Activated CD4-positive, alpha-beta T cell treated with anti-CD3 and anti-CD28 coated beads, Interleukin-10, Interleukin-2, amounts not matched to agents 100 ng/mL and 50 ng/mL, durations not matched to agents 16 hours and 8 hours (primary cell): Measurements from ENCODE around the gene ADAM11.
"Not testable (repeated sequence)": the region's sequence is repeated elsewhere in the genome, so short reads cannot be mapped to it uniquely, and the experiment has no call there.

Experiments used
- DNase-seq: peaks from one replicate; pipeline ENCODE4 v3.0.0-alpha.2; 2020

The ADAM11 gene

GRCh38 chr17:44796731-44797130 is 37.9 kb downstream of the ADAM11 start:
- no peak for DNase-seq

- no peak for DNase-seq
Observed at GRCh38 chr17:44797802-44798201, 39.0 kb downstream of the ADAM11 start.

- DNase-seq: no peak
Observed at GRCh38 chr17:44798356-44798755, 39.6 kb downstream of the ADAM11 start.

- no peak for DNase-seq
Observed at GRCh38 chr17:44801880-44802279, 43.1 kb downstream of the ADAM11 start.

GRCh38 chr17:44804302-44805089 is 45.7 kb downstream of the ADAM11 start:
- DNase-seq: no peak

- no peak for DNase-seq
Observed at GRCh38 chr17:44807093-44807816, 48.5 kb downstream of the ADAM11 start.

- DNase-seq: no peak
Observed at GRCh38 chr17:44807817-44808155, 49.0 kb downstream of the ADAM11 start.

- no peak for DNase-seq
Observed at GRCh38 chr17:44808156-44808555, 49.4 kb downstream of the ADAM11 start.

GRCh38 chr17:44808656-44809388 is 50.0 kb downstream of the ADAM11 start:
- not testable (repeated sequence) for DNase-seq

- DNase-seq: no peak
Observed at GRCh38 chr17:44812263-44812662, 53.5 kb downstream of the ADAM11 start.

- DNase-seq: not testable (repeated sequence)
Observed at GRCh38 chr17:44818508-44818907, 59.7 kb downstream of the ADAM11 start.

GRCh38 chr17:44820631-44821212 is 61.9 kb downstream of the ADAM11 start:
- no peak for DNase-seq

GRCh38 chr17:44825236-44825635 is 66.4 kb downstream of the ADAM11 start:
- DNase-seq: not testable (repeated sequence)

GRCh38 chr17:44826123-44826790 is 67.5 kb downstream of the ADAM11 start:
- no peak for DNase-seq

- DNase-seq: no peak
Observed at GRCh38 chr17:44827863-44828262, 69.1 kb downstream of the ADAM11 start.

GRCh38 chr17:44828919-44829522 is 70.2 kb downstream of the ADAM11 start:
- no peak for DNase-seq

GRCh38 chr17:44829523-44830358 is 71.0 kb downstream of the ADAM11 start, which contains the start of gene GJC1:
Gene GJC1, minus strand, starts transcription at chr17:44830287. Its CDS starts 24,470 bp downstream, at chr17:44805817.
- peak; percentile 8 for DNase-seq

GRCh38 chr17:44830359-44831288 is 71.8 kb downstream of the ADAM11 start:
- no peak for DNase-seq

GRCh38 chr17:44831371-44831770 is 72.6 kb downstream of the ADAM11 start:
- DNase-seq: no peak
